Activated naive CD8-positive, alpha-beta T cell treated with anti-CD3 and anti-CD28 coated beads, Interleukin-2, amount 50 U/mL, for 16 hours (primary cell): Measurements from ENCODE around the gene ZDBF2.
"Not testable (repeated sequence)": the region's sequence is repeated elsewhere in the genome, so short reads cannot be mapped to it uniquely, and the experiment has no call there.

ENCODE experiments used
- DNase-seq: peaks from one replicate; pipeline ENCODE4 v3.0.0-alpha.2; 2020; ENCODE audit warnings: low read depth, low spot score

Gene ZDBF2

GRCh38 chr2:206323486-206323885 is 49.0 kb downstream of the ZDBF2 start:
- DNase-seq = no peak

- no peak for DNase-seq
Measured at GRCh38 chr2:206324869-206325268, 50.4 kb downstream of the ZDBF2 start.

GRCh38 chr2:206328974-206329373 is 54.5 kb downstream of the ZDBF2 start:
- no peak for DNase-seq

GRCh38 chr2:206336861-206337260 is 62.4 kb downstream of the ZDBF2 start:
- no peak for DNase-seq

DNA sequence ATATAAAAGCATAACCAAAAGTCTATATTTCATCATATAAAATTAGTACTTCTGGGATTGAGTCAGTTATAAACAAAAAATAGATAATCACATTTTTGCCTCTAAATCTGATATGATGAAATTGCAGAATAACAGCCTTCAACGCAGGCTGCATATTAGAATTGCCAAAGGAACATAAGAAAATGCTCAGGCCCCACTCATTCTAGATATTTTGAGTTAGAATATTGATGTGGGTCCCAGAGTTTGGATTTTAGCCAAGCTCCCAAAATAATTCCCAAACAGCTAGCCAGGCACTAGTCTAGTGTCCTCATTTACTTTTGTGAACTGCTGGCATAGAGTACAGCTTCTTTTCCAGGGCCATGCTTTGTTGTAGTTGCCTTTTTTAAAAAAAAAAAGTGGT is 63.5 kb downstream of the ZDBF2 start:
- no peak for DNase-seq

GRCh38 chr2:206341396-206341795 is 66.9 kb downstream of the ZDBF2 start:
- DNase-seq = no peak

DNA sequence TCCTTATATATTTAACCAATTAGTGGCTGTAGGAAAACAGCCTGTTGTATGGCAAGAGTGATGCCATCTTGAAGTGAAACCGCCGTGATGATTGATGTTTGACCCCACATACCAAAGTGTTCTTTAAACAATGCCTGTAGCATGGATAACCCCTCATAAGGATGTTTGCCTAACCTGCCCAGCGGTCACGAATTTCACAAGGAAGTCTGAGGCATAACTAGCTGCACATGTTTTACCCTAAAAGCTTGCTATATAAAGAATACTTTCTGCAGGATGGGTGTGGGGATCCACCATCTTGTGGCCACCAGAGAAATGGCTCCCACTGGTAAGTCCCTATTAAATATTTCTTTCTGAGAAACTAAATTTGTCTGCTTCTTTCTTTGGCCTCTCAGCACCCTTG is 68.7 kb downstream of the ZDBF2 start:
- DNase-seq = no peak

GRCh38 chr2:206343816-206344215 is 69.4 kb downstream of the ZDBF2 start:
- no peak for DNase-seq

DNA sequence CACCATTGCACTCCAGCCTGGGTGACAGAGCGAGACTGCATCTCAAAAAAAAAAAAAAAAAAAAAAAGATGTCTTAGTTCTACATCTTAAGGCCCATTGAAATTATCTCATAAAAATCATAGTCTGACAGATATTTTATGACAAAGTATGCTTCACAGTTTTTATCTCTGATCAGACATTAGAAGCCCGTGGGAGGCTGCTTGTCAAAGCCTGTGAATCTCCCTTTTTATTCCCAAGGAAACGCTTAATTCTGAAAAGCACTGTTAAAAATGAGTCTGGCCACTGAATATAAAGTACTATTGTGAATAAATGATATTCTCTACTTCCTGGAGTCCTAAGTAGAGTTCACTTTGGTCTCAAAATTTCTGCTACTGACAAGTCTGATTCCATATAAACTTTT is 71.1 kb downstream of the ZDBF2 start:
- no peak for DNase-seq

DNA sequence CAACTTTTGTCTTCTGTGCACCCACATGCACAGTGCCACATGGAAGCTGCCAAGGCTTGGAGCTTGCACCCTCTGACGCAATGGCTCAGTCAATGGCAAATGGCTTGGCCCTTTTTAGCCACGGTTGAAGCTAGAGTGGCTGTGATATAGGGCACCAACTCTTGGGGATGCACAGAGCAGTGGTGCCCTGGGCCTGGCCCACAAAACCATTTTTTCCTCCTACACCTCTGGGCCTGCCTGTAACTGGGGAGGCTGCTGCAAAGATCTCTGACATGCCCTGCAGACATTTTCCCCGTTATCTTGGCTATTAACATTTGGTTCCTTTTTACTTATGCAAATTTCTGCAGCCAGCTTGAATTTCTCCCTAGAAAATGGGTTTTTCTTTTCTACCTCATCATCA is 74.9 kb downstream of the ZDBF2 start:
- no peak for DNase-seq

GRCh38 chr2:206352571-206352970 is 78.1 kb downstream of the ZDBF2 start:
- DNase-seq = no peak

- DNase-seq = no peak
Measured at GRCh38 chr2:206353685-206354084, 79.2 kb downstream of the ZDBF2 start.

GRCh38 chr2:206354129-206354528 is 79.7 kb downstream of the ZDBF2 start:
- no peak for DNase-seq

DNA sequence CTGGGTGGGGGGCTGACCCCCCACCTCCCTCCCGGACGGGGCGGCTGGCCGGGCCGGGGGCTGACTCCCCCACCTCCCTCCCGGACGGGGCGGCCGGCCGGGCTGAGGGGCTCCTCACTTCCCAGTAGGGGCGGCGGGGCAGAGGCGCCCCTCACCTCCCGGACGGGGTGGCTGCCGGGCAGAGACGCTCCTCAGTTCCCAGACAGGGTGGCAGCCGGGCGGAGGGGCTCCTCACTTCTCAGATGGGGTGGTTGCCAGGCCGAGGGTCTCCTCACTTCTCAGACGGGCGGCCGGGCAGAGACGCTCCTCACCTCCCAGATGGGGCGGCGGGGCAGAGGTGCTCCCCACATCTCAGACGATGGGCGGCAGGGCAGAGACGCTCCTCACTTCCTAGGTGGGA is 82.4 kb downstream of the ZDBF2 start:
- DNase-seq = not testable (repeated sequence)

GRCh38 chr2:206360840-206361239 is 86.4 kb downstream of the ZDBF2 start:
- not testable (repeated sequence) for DNase-seq

GRCh38 chr2:206361407-206362045 is 87.1 kb downstream of the ZDBF2 start:
- DNase-seq = no peak
